HG03521 (cell line): ENCODE data around the gene ANO7.
"Not testable (repeated sequence)": the region's sequence is repeated elsewhere in the genome, so short reads cannot be mapped to it uniquely, and the experiment has no call there.

ENCODE experiments used
- ATAC-seq: cut with Tn5 transposase; IDR thresholded peaks from one replicate; pipeline ENCODE4 v1.9.1; 2021; ENCODE audit warnings: mild to moderate bottlenecking, moderate library complexity; ENCODE audit not compliant: unreplicated experiment

ANO7 gene

GRCh38 chr2:241189856-241190201 is 1.4 kb downstream of the ANO7 start:
- ATAC-seq, result no peak

DNA sequence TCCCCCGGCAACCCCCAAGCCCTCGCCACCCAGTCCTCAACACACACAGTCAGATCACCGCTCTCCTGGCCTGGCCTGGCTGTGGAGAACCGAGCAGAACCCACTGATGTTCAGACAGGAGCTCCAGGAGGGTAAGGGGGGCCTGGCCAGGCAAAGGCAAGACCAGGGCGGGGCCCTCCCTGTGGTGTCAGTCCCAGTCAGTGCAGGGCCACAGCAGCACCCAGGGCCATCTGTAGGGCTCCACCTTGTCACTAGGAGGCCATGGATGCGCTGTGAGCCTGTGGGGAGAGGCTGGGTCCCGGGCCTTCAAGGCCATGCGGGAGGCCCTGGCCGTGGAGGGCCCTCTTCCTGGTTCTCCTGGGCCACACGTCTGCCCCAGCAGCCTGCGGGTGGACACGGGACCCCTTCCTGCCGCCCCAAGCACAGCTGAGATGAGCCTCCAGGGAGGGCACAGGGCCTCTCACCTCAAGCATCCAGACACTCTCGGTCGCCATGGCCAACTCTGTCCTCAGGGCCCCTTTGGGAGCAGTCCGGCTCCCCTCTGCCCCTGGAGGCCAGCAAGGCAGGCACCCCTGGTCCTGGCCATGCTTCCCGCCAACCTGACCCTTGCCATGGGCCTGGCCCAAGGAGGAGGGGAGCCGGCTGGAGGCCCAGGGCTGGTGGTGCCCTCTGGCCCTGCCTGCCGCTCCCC is 2.0 kb downstream of the ANO7 start:
- ATAC-seq, result no peak

- ATAC-seq, result no peak
These were observed 2.6 kb downstream of the ANO7 start for GRCh38 chr2:241191081-241191480.

GRCh38 chr2:241193271-241193670 is 4.8 kb downstream of the ANO7 start:
- no peak for ATAC-seq

DNA sequence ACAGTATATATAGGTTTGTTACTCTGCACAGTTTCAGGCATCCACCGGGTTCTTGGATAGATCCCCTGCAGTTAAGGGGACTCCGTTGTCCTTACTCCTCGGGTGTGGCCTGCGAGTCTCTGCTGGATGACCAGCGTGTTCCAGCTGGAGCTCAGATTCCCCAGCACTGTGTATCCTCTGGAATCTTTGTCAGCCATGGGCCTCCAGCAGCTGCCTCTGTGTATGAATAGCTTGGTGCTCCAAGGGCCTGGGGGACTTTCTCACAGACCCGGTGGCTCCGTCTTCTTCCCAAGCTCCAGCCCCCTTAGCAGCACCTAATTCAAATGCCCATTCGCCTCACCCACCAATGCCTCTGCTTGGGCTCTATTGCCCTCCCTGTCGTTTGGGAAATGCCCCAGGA is 6.3 kb downstream of the ANO7 start:
- ATAC-seq, result no peak

DNA sequence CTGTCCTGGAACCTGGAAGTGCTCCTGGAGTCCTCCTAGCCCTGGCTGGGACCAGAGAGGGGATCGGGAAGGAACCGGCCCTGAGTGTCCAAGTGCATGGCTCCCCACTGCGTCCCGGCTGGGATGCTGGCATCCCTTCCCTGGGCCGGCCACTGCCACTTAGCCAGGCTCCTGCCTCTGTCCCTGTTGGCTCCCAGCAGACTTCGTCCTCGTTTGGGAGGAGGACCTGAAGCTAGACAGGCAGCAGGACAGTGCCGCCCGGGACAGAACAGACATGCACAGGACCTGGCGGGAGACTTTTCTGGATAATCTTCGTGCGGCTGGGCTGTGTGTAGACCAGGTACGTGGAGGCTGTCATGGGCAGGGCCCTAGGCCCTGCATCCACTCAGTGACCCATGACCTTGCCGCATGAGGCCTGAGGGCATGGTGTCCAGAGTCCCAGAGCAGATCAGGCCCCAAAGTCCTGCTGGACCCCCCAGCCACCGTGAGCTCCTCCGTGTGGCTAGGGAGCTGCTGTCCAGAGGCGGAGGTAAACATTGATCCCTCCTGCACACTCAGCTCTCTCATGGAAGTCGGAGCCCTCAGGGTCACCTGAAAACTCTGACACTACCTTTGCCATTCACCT is 7.1 kb downstream of the ANO7 start:
- no peak for ATAC-seq

DNA sequence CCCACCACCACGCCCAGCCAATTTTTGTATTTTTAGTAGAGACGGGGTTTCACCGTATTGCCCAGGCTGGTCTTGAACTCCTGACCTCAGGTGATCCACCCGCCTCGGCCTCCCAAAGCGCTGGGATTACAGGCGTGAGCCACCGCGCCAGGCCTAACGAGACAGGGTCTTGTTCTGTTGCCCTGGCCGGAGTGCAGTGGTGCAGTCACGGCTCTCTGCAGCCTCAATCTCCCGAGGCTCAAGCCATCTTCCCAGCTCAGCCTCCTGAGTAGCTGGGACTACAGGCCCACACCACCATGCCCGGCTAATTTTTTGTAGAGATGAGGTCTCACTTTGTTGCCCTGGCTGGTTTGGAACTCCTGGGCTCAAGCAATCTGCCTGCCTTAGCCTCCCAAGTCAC is 8.8 kb downstream of the ANO7 start:
- not testable (repeated sequence) for ATAC-seq

DNA sequence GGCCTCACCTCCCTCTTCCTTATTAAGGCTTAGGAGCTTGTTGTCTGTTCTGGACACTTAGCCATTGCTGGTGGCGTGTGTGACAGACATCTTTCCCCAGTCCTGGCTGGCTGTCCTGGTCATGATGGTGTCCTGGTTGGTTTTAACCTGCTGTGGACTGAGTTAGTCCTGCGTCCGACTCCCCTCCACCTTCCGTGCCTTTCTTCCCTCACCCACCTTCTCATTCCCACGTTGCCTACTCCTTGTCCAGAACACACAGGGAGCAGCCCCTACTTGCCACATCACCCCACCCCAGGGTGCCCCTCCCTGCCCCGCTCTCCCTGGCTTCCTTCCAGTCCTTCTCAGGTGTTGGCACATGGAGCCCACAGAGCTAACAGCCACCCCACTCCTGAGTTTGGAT is 9.5 kb downstream of the ANO7 start:
- no peak for ATAC-seq

DNA sequence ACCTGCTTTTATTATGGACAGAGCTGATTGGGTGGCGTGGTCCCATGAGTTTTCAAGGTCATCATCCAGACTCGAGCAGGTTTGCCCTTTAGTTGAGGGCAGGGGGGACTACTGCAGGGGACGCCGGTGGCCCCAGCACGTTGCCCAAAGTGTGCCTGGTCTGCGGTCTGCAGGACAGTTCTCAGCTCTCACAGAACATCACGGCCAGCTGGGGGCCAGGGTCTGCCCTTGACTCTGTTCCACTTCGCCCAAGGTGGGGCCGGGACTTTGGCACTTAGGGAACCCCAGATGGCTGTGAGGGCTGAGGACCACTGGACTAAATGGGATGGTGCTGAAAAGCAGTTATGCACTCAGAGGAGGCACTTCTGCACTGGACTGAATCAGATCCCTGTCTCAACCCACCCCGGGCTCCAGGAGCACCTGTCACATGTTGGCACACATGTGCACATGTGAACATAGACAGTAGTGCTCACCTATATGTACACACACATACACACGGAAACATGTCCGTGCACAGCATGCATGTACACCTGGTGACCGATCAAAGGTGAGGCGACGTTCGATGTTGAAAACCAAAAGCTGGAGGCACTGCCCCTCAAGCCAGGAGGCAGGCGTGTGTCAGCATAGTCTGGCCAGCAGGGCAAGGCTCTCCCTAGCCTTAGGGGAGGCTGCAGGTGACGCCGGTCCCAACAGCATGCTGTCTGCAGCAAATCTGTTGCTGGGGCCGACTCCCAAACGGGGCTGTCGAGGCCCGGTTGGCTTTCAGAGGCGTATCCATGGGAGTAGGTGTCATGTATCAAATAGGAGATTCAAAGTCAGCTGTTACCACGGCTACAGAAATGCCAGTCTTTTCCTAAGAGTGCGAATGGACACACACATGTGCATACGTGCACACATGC is 10.2 kb downstream of the ANO7 start:
- ATAC-seq, result no peak

GRCh38 chr2:241199286-241199685 is 10.8 kb downstream of the ANO7 start:
- ATAC-seq, result no peak

GRCh38 chr2:241199897-241200821 is 11.7 kb downstream of the ANO7 start:
- no peak for ATAC-seq

DNA sequence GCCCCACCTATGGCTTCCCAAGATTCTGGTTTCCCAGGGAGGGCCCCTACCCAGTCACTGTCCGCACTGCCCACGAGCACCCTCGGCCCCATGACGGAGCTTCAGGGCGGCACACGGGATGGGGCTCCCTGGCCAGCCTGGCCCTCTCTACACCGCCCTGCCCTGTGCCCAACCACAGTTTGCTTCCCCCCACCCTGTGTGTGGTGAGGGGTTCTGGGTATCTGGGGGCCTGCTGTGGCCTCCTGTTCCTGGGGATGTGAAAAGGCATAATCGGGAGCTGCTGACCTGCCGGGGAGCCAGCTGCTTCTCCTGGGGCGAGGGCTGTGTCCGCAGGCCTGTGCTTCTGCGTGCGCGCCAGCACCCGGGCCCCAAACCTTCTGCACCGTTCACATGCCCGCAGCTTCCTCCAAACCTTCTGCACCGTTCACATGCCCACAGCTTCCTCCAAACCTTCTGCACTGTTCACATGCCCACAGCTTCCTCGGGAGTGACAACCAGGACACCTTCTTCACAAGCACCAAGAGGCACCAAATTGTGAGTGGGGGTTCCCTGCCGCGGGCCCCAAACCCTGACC is 12.4 kb downstream of the ANO7 start:
- no peak for ATAC-seq

DNA sequence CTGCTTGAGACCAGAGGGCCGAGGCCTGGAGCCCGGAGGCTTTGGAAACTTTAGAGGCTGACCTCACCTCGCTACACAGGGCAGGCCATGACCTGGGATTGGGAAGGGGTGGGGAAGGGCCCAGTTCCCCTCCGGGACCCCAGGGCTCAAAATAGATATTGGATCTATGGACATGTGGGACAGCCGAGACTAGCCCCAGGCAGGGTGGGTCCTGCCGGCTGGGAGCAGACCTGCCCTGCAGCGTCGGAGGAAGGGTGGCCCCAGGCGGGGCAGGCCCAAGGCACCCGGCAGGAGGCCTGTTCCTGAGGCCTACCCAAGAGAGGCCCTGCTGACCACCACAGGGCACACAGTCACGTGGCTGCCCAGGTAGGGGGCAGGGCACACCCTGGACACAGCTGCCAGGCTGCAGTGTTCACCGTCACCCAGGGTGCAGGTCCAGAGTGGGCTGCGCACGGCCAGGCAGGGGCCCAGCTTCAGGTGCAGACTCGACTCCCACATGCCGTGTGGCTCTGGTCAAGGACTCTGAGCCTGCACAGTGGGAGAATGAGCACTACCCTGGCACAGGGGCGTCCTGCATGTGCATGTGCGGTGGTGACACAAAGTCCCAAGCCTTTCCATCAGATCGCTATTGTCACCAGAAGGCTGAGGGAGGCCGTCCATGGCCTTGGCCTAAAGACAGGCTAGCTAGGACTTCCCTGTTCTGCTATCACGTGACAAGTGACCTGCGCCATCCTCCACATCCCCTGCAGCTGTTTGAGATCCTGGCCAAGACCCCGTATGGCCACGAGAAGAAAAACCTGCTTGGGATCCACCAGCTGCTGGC is 13.2 kb downstream of the ANO7 start:
- ATAC-seq, result no peak

DNA sequence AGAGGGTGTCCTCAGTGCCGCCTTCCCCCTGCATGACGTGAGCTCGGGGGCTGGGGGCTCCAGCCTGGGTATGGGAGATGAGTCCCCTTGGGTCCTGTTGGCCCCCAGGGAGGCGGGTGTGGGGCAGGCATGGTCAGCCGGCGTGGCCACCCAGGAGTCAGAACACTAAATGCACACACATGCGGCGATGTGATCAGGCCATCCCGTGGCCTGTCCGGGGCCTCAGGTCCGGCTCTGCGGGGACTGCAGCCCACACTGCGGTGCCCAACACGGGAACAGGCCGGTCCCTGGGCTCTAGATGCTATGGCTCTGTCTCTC is 13.8 kb downstream of the ANO7 start:
- ATAC-seq, result no peak

DNA sequence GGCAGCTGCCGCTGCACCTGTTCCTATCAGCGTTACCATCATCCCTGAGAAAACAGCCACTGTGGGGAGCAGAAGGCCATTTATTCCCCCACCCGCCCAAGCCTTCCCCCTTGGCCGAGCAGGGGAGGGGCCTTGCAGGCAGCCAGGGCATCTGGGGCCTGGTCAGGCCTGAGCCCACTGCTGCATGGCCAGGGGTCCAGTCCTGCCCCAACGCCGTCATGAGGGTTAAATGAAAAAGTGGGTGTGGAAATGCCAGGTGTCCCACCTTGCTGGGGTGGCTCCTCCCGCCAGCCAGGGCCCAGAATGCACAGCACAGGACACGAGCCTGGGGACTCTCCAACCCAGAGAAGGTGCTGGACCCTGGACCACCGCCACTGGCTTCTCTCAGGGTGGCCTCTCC is 14.2 kb downstream of the ANO7 start:
- ATAC-seq, result no peak

- no peak for ATAC-seq
These were observed 14.9 kb downstream of the ANO7 start for GRCh38 chr2:241203218-241204009.

DNA sequence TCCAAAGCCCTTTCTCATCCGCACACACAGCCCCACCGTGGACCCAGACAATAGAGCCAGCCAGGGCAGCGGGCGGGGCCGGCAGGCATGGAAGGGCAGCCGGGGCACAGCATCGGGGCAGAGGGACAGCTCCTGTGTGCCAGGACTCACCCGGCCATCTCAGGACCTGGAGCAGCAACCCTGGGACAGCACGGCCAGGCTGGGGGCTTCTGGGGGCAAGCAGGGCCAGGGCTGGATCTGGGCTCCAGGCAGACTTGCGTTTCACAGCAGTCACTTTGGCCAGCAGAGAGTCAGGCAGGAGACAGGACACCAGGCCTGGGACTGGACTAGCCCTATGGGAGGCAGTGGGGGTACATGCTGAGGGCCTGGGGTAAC is 15.5 kb downstream of the ANO7 start:
- no peak for ATAC-seq

DNA sequence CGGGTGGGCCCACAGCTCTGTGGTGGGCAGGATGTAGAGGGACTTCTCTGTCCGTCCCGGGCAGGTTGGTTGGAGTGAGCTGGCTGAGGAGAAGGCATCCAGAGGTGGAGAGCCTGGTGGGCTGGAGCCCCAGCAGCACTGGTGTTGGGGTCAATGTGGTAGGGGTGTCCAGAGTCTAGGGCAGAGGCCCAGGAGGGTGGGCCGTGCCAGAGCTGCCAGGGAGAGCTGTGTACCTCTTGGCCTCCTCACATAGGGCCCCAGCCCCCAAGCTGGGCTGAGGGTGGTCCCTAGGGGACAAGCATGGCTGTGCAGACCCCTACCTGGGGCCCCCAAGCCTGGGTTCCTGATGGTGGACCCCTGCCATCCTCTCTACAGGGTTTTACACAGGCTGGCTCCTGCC is 16.0 kb downstream of the ANO7 start:
- no peak for ATAC-seq

DNA sequence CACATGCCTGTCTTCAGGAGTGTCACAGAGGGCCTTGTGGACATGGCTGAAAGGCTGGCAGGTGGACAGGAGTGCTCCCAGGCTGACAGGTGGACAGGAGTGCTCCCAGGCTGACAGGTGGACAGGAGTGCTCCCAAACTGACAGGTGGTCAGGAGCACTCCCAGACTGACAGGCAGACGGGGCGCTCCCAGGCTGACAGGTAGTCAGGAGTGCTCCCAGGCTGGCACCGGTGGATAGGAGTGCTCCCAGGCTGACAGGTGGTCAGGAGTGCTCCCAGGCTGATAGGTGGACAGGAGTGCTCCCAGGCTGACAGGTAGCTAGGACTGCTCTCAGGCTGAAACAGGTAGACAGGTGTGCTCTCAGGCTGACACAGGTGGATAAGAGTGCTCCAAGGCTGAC is 16.6 kb downstream of the ANO7 start:
- no peak for ATAC-seq
